ENCODE measurements around the gene PRMT1. TPM values are rescaled to one million over a fixed set of nuclear protein-coding genes. Genes with fewer than 3 reads are reported as not detected.

The PRMT1 gene
- total and polyA plus RNA-seq, 2 experiments from 2014 or later: 431 to 494 TPM

GRCh38 chr19:49652551-49653465 is 24.3 kb upstream of the PRMT1 start:
- Histone ChIP-seq H3K4me1 (ENCODE audit: low read depth) (no peaks in the 10 kb centered on the region), H3K27ac (no peak overlapping the region), H3K9me3 (ENCODE audit: low read depth) (no peaks in the 10 kb centered on the region), H3K36me3 (peaks cover 48% of the 10 kb centered on the region), H3K27me3 (no peaks in the 10 kb centered on the region), H3K4me3 (no peak overlapping the region)
- no peak for DNase-seq (ENCODE audit: low read depth in 1 of 2, low spot score in 1 of 2)
- TF ChIP-seq CTCF (IDR thresholded peaks at IDR 0.05; ENCODE audit: low read depth, low read length): no peak

GRCh38 chr19:49653466-49653806 is 23.6 kb upstream of the PRMT1 start:
- H3K27me3 ChIP-seq: no peaks in the 10 kb centered on the region
- no peaks in the 10 kb centered on the region for H3K4me1 ChIP-seq (ENCODE audit: low read depth)
- no peak overlapping the region for H3K27ac ChIP-seq
- DNase-seq (ENCODE audit: low read depth in 1 of 2, low spot score in 1 of 2): no peak
- no peak for TF ChIP-seq CTCF (IDR thresholded peaks at IDR 0.05; ENCODE audit: low read depth, low read length)
- H3K4me3 ChIP-seq: no peak overlapping the region
- no peaks in the 10 kb centered on the region for H3K9me3 ChIP-seq (ENCODE audit: low read depth)
- peaks cover 48% of the 10 kb centered on the region for H3K36me3 ChIP-seq

- Histone ChIP-seq H3K27me3 (no peaks in the 10 kb centered on the region), H3K27ac (no peak overlapping the region), H3K4me3 (no peak overlapping the region), H3K4me1 (ENCODE audit: low read depth) (no peaks in the 10 kb centered on the region), H3K36me3 (peaks cover 47% of the 10 kb centered on the region), H3K9me3 (ENCODE audit: low read depth) (no peaks in the 10 kb centered on the region)
- DNase-seq (ENCODE audit: low read depth in 1 of 2, low spot score in 1 of 2): no peak
- no peak for TF ChIP-seq CTCF (IDR thresholded peaks at IDR 0.05; ENCODE audit: low read depth, low read length)
Measured at GRCh38 chr19:49654581-49654980, 22.5 kb upstream of the PRMT1 start.

- peaks cover 44% of the 10 kb centered on the region for H3K36me3 ChIP-seq
- H3K27me3 ChIP-seq: no peaks in the 10 kb centered on the region
- H3K27ac ChIP-seq: no peak overlapping the region
- TF ChIP-seq CTCF (IDR thresholded peaks at IDR 0.05; ENCODE audit: low read depth, low read length): no peak
- no peaks in the 10 kb centered on the region for H3K9me3 ChIP-seq (ENCODE audit: low read depth)
- no peak overlapping the region for H3K4me3 ChIP-seq
- no peaks in the 10 kb centered on the region for H3K4me1 ChIP-seq (ENCODE audit: low read depth)
- no peak for DNase-seq (ENCODE audit: low read depth in 1 of 2, low spot score in 1 of 2)
Measured at GRCh38 chr19:49655570-49656455, 21.3 kb upstream of the PRMT1 start.

- no peaks in the 10 kb centered on the region for H3K27me3 ChIP-seq
- H3K9me3 ChIP-seq (ENCODE audit: low read depth): no peaks in the 10 kb centered on the region
- no peak overlapping the region for H3K27ac ChIP-seq
- TF ChIP-seq CTCF (IDR thresholded peaks at IDR 0.05; ENCODE audit: low read depth, low read length): no peak
- no peak overlapping the region for H3K4me3 ChIP-seq
- no peaks in the 10 kb centered on the region for H3K4me1 ChIP-seq (ENCODE audit: low read depth)
- DNase-seq (ENCODE audit: low read depth in 1 of 2, low spot score in 1 of 2): no peak
- H3K36me3 ChIP-seq: peaks cover 47% of the 10 kb centered on the region
Measured at GRCh38 chr19:49656456-49657109, 20.5 kb upstream of the PRMT1 start.
